Common myeloid progenitor, CD34-positive (primary cell): ENCODE measurements around the gene LBX1.
A peak's percentile ranks its signal among the peaks of the same experiment; 100 is the strongest.

Experiments used
- CTCF ChIA-PET: fragments of 350-600 bp; sonication (Branson Sonifier 250); formaldehyde crosslinking; loops from one replicate; lab custom pipeline; 2021; ENCODE audit warnings: antibody characterized with exemption; lab: Charles Lee
- POLR2A ChIA-PET: fragments of 350-600 bp; sonication (Branson Sonifier 250); formaldehyde crosslinking; loops from one replicate; lab custom pipeline; 2021; ENCODE audit warnings: antibody characterized with exemption; lab: Charles Lee
- DNase-seq, 3 donors: peaks; one replicate each; pipeline versions ENCODE4 v3.0.0 to v3.0.0-alpha.2; 2013
- H3K27ac ChIP-seq, 2 experiments: 1 replicate in 1 of 2; 2 replicates in 1 of 2; pipeline ENCODE4 v1.7.0; 2013; ENCODE audit warnings: inconsistent platforms in 2 of 2, low read length in 2 of 2, mild to moderate bottlenecking in 2 of 2, low read depth in 1 of 2, moderate library complexity in 1 of 2; ENCODE audit not compliant: severe bottlenecking in 2 of 2, insufficient read depth in 1 of 2, poor library complexity in 1 of 2
- H3K27me3 ChIP-seq, 5 experiments: replicated peaks in 2 of 5; 1 replicate in 3 of 5; 2 replicates in 2 of 5; pipeline versions ENCODE4 v1.6.1 to v1.7.0; 2013; ENCODE audit warnings: low read length in 4 of 5, mild to moderate bottlenecking in 2 of 5, moderate library complexity in 2 of 5, inconsistent platforms in 1 of 5; ENCODE audit not compliant: insufficient read depth in 5 of 5, control insufficient read depth in 4 of 5
- H3K36me3 ChIP-seq, 4 experiments: 1 replicate in 2 of 4; 2 replicates in 2 of 4; pipeline versions ENCODE4 v1.6.1 to v1.7.0; 2013; ENCODE audit warnings: low read length in 3 of 4, control low read depth in 1 of 4, mild to moderate bottlenecking in 1 of 4; ENCODE audit not compliant: control insufficient read depth in 4 of 4, insufficient read depth in 4 of 4
- H3K4me1 ChIP-seq, 4 experiments: 1 replicate in 3 of 4; 2 replicates in 1 of 4; pipeline versions ENCODE4 v1.6.1 to v1.7.1; 2013; ENCODE audit warnings: low read length in 3 of 4, mild to moderate bottlenecking in 3 of 4, control low read depth in 1 of 4, inconsistent platforms in 1 of 4, moderate library complexity in 1 of 4; ENCODE audit not compliant: control insufficient read depth in 4 of 4, insufficient read depth in 4 of 4; ENCODE audit errors: control extremely low read depth in 1 of 4
- H3K4me3 ChIP-seq, 7 experiments: 1 replicate in 4 of 7; 2 replicates in 3 of 7; pipeline versions ENCODE4 v1.5.1 to v1.7.0; 2013; ENCODE audit warnings: mild to moderate bottlenecking in 7 of 7, low read length in 6 of 7, moderate library complexity in 6 of 7, inconsistent platforms in 2 of 7, low read depth in 2 of 7, control low read depth in 1 of 7; ENCODE audit not compliant: insufficient read depth in 4 of 7, control insufficient read depth in 1 of 7; ENCODE audit errors: extremely low read depth in 1 of 7
- H3K9me3 ChIP-seq, 5 experiments: 1 replicate in 4 of 5; 2 replicates in 1 of 5; pipeline versions ENCODE4 v1.6.1 to v1.7.1; 2013; ENCODE audit warnings: low read length in 4 of 5, mild to moderate bottlenecking in 2 of 5, inconsistent platforms in 1 of 5, low read depth in 1 of 5, moderate library complexity in 1 of 5; ENCODE audit not compliant: control insufficient read depth in 4 of 5, insufficient read depth in 2 of 5; ENCODE audit errors: control extremely low read depth in 1 of 5
- WGBS: methylation state at CpG from one replicate; pipeline ENCODE4 v1.1.5; 2013; ENCODE audit not compliant: insufficient coverage; 5-methylcytosine and 5-hydroxymethylcytosine counted together

The LBX1 gene

DNA sequence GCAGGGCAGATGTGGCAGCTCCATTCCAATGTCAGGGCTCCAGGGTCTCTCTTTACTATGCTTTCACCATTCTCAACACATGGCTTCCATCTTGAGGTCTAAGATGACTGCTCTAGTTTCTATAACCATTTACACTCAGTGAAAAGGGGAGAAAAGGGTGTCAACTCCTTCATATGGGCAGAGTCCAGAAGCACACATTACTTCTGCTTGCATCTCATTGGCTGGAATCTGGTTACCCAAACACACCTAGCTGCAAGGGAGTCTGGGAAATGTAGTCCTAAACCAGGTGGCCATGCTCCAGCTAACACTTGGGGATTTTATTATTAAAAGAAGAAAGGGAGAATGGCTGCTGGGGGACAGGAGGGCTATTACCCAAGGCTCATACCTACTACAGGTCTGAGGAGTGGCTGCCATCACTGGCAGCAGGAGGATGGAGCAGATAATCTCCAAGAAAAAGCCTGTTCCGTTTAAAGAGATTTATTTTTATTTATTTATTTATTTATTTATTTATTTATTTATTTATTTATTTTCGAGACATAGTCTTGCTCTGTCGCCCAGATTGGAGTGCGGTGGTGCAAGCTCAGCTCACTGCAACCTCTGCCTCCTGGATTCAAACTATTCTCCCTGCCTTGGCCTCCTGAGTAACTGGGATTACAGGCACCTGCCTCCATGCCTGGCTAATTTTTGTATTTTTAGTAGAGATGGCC, 29.1 kb upstream of the LBX1 start:
- Histone ChIP-seq H3K27me3 (peaks cover 7 to 58% (median 25%) of the 10 kb centered on the region in 5 experiments), H3K4me3 (no peak overlapping the region), H3K9me3 (peaks cover 2 to 9% (median 7%) of the 10 kb centered on the region in 5 experiments), H3K4me1 (no peaks in the 10 kb centered on the region), H3K27ac (no peak overlapping the region), H3K36me3 (no peaks in the 10 kb centered on the region)
- peak in 1 of 3 donors; percentile 31 for DNase-seq
- ChIA-PET CTCF (interaction anchor here (0.7 to 1.8 kb wide), 4 partner anchors 9 to 30 kb away, joined by 3 to 6 read pairs (median 4); no protein-coding TSS in a partner anchor), POLR2A (no interaction called here)
- no CpG with 5 or more reads among the region's 4 CpGs for WGBS

DNA sequence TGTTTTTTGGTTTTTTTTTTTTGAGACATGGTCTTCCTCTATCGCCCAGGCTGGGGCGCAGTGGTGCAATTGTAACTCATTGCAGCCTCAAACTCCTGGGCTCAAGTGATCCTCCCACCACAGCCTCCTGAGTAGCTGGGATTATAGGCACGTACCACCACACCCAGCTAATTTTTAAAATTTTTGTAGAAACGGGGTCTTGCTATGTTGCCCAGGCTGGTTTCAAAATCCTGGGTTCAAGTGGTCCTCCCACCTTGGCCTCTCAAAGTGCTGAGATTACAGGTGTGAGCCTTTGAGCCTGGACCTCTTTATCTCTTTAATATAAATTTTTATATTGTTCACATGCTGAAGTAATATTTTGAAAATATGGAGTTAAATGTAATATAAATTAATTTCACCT, 28.2 kb upstream of the LBX1 start:
- Histone ChIP-seq H3K4me1 (no peaks in the 10 kb centered on the region), H3K9me3 (peaks cover 2 to 9% (median 7%) of the 10 kb centered on the region in 5 experiments), H3K36me3 (no peaks in the 10 kb centered on the region), H3K4me3 (no peak overlapping the region), H3K27me3 (peaks cover 7 to 54% (median 18%) of the 10 kb centered on the region in 5 experiments), H3K27ac (no peak overlapping the region)
- CTCF ChIA-PET, result interaction anchor here (1.8 to 2.1 kb wide), 2 partner anchors 8 to 18 kb away, joined by 6 to 9 read pairs; no protein-coding TSS in a partner anchor
- POLR2A ChIA-PET, result no interaction called here
- 94% methylated on average over 3 of the region's 4 CpGs for WGBS
- no peak for DNase-seq

DNA sequence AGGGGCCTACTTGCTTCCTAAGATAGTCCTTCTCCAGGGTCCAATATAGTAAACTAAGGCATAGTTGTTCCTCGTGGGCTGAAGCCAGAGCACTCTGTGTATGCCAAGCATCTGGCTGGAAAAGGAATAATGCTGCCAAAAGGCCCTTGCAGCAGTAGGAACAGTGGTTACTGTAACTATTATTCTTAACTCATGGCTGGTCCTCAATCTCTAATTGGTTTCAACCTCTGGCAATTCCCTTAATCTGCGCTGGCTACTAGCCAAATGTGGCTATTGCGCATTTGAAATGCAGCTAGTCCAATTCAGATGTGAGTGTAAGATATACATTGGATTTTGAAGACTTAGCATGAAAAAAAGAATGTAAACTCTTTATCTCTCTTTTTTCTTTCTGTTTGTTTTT, 27.8 kb upstream of the LBX1 start:
- H3K27me3 ChIP-seq, result peaks cover 9 to 52% (median 21%) of the 10 kb centered on the region in 5 experiments
- no peaks in the 10 kb centered on the region for H3K36me3 ChIP-seq
- ChIA-PET CTCF (interaction anchor here (0.9 to 2.1 kb wide), 4 partner anchors 8 to 30 kb away, joined by 3 to 9 read pairs (median 5); no protein-coding TSS in a partner anchor), POLR2A (no interaction called here)
- H3K27ac ChIP-seq, result no peak overlapping the region
- peaks cover 2 to 9% (median 7%) of the 10 kb centered on the region in 5 experiments for H3K9me3 ChIP-seq
- no peak overlapping the region for H3K4me3 ChIP-seq
- WGBS, result 100% methylated on average over 1 of the region's 3 CpGs
- DNase-seq, result no peak
- H3K4me1 ChIP-seq, result no peaks in the 10 kb centered on the region

DNA sequence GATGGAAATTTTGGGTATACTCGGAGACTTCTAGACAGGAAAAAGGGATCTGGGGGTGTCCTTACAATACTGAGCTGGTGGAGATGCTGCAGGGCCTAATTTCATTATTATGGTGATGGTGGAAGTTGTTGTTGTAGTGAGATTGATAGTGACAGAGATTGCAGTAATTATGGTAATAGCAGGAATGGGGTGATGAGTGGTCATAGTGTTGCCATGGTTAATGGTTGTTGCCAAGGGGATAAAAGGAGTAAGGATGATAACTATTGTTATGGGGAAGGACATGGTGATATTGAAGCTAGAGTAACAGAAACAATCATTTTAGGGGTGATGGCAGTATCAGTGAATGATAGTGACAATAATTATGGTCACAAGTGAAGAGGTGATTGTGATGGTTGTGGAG, 27.1 kb upstream of the LBX1 start:
- 100% methylated on average over 1 of the region's 1 CpG for WGBS
- Histone ChIP-seq H3K27ac (no peak overlapping the region), H3K4me1 (no peaks in the 10 kb centered on the region), H3K36me3 (no peaks in the 10 kb centered on the region), H3K4me3 (no peak overlapping the region), H3K9me3 (peaks cover 2 to 9% (median 7%) of the 10 kb centered on the region in 5 experiments), H3K27me3 (peaks cover 9 to 53% (median 17%) of the 10 kb centered on the region in 5 experiments)
- ChIA-PET CTCF (interaction anchor here (0.7 to 2.1 kb wide), 6 partner anchors 8 to 74 kb away, joined by 3 to 9 read pairs (median 4); no protein-coding TSS in a partner anchor), POLR2A (no interaction called here)
- no peak for DNase-seq

DNA sequence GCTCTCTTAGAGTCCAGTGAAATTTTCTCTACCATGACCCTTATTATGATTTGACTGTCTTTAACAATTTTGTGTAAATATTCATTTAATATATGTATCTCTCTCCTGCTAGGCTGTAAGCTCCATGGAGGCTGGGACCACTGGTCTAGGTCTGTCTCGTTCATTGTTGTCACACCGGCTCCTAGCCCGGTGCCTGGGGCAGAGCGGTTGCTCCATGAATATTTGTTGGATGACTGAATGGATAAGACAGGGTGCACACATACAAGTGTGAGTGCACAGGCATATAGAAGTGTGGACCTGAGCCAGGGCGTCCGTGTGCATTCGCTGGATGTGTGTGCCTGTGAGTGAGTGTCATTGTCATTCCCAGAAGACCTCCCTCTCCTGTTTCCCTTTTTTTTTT, 20.9 kb upstream of the LBX1 start:
- CTCF ChIA-PET, result interaction anchor here (0.7 to 4.2 kb wide), 4 partner anchors 8 to 55 kb away, joined by 3 to 21 read pairs (median 4); no protein-coding TSS in a partner anchor
- no peaks in the 10 kb centered on the region for H3K4me1 ChIP-seq
- no peak overlapping the region for H3K27ac ChIP-seq
- H3K27me3 ChIP-seq, result peaks cover 10 to 92% (median 22%) of the 10 kb centered on the region in 5 experiments
- no peak overlapping the region for H3K4me3 ChIP-seq
- POLR2A ChIA-PET, result no interaction called here
- 96% methylated on average over 4 of the region's 7 CpGs for WGBS
- H3K9me3 ChIP-seq, result no peaks in the 10 kb centered on the region
- no peak for DNase-seq
- H3K36me3 ChIP-seq, result no peaks in the 10 kb centered on the region

DNA sequence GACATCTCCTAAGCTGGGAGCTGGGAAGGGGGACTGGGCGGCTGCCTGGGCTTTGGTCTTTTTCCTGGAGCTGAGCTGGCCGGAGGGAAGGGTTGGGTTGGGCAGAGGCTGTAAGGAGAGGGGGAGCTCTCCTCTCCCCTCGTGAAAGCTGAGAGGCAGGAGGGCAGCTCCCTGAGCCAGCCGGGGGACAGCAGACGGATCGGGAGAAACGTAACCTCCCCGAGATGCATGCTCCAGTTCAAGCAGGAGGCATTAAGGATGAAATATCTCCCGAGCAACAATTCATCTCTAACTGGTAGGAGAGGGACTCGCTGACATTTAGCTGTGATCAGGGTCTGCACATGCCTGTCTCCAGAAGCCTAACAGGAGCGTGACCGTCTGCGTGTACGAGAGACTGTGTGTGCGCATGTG, 19.9 kb upstream of the LBX1 start:
- Histone ChIP-seq H3K9me3 (no peaks in the 10 kb centered on the region), H3K27me3 (peaks cover 10 to 92% (median 25%) of the 10 kb centered on the region in 5 experiments), H3K36me3 (no peaks in the 10 kb centered on the region), H3K4me1 (no peaks in the 10 kb centered on the region), H3K27ac (no peak overlapping the region), H3K4me3 (no peak overlapping the region)
- ChIA-PET POLR2A (no interaction called here), CTCF (interaction anchor here (0.6 to 4.2 kb wide), 5 partner anchors 9 to 70 kb away, joined by 3 to 21 read pairs (median 3); no protein-coding TSS in a partner anchor)
- 66% methylated on average over 12 of the region's 15 CpGs for WGBS
- no peak for DNase-seq

DNA sequence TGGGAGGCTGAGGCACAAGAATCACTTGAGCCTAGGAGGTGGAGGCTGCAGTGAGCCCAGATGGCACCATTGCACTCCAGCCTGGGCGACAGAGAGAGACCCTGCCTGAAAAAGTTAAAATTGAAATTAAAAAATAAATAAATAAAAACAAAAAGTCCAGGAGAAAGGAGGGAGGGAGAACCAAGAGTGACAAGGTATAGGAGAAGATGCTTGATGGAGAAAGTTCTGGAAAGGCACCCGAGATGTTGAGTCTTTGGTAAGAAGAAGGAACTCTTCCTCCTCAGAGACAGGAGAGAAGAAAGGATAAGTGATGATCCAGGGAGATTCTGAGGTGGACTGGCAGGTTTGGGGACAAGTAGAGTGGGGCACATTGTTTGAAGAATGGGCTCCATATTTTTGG, 17.4 kb upstream of the LBX1 start:
- WGBS, result 88% methylated on average over 1 of the region's 2 CpGs
- Histone ChIP-seq H3K4me1 (no peaks in the 10 kb centered on the region), H3K4me3 (no peak overlapping the region), H3K36me3 (no peaks in the 10 kb centered on the region), H3K27me3 (peaks cover 8 to 98% (median 27%) of the 10 kb centered on the region in 5 experiments), H3K9me3 (no peaks in the 10 kb centered on the region), H3K27ac (no peak overlapping the region)
- DNase-seq, result no peak
- POLR2A ChIA-PET, result no interaction called here
- CTCF ChIA-PET, result interaction anchor here (1.2 to 1.4 kb wide), 2 partner anchors 23 to 150 kb away, joined by 3 read pairs; no protein-coding TSS in a partner anchor
